ENCODE measurements around the gene THUMPD3. TPM values are rescaled to one million over a fixed set of nuclear protein-coding genes. Genes with fewer than 3 reads are reported as not detected.
A peak's percentile ranks its signal among the peaks of the same experiment; 100 is the strongest.

Gene THUMPD3
- total and polyA plus RNA-seq, 2 of the 4 experiments (the other 2 are of a cell fraction) = 28.2 to 43.9 TPM

- TF ChIP-seq CHD1 (IDR thresholded peaks at IDR 0.05; ENCODE audit: low read depth, low read length) (no peak), NFE2L2 (IDR thresholded peaks at IDR 0.05; ENCODE audit: low read depth, low read length) (no peak)
Observed at GRCh38 chr3:9422712-9423424, 60.0 kb downstream of the THUMPD3 start (continued).

DNA sequence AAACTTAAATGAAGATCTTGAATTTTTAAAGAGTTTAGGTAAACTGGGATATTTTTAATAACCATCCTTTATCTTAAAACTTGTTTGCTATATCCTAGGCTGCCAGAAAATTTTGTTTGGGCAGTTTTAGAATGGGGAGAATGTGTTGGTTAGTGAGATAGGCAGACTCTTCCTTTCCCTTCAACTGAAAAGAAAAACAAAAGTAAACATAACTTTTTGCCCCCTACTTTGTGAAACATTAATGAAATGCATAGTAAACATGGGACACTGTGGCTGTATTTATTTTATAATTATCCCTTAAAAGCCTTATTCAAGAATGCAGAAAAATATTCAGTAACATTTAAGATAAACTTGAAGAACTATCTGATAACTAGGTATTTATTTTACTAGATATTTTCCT lies 65.6 kb downstream of the THUMPD3 start:
- Histone ChIP-seq H4K91ac (ENCODE audit: insufficient read depth, low read depth, low read length) (no peak overlapping the region), H3K36me3 (ENCODE audit: control insufficient read depth, insufficient read depth, low read length) (peaks cover 37% of the 10 kb centered on the region), H3K4me1 (ENCODE audit: control insufficient read depth, insufficient read depth, low read length) (peaks cover 2% of the 10 kb centered on the region; the same call in 1 of the 2 replicates), H4K20me1 (ENCODE audit: insufficient read depth, low read length) (peaks cover 26% of the 10 kb centered on the region), H2BK120ac (ENCODE audit: low read depth, low read length) (no peak overlapping the region), H2AK9ac (replicated peaks; ENCODE audit: low read depth, low read length, poor library complexity) (no peak overlapping the region), H2AFZ (replicated peaks; ENCODE audit: low read length, poor library complexity) (no peak overlapping the region), H3K27ac (ENCODE audit: insufficient read depth, low read length) (no peak overlapping the region), H4K5ac (ENCODE audit: low read depth, low read length) (no peak overlapping the region), H4K8ac (ENCODE audit: low read depth in 2 of 2, low read length in 2 of 2) (no peak overlapping the region), H3K18ac (ENCODE audit: low read depth, low read length) (no peak overlapping the region), H2BK5ac (ENCODE audit: low read depth, low read length, poor library complexity, severe bottlenecking) (peak overlapping the region; percentile 23), H3K27me3 (ENCODE audit: control insufficient read depth, insufficient read depth, low read length) (no peaks in the 10 kb centered on the region), H3K9me3 (ENCODE audit: control insufficient read depth, insufficient read depth, low read length) (no peaks in the 10 kb centered on the region), H3K9ac (ENCODE audit: low read depth, low read length) (no peak overlapping the region), H2AK5ac (ENCODE audit: low read depth, low read length) (no peak overlapping the region), H2BK15ac (ENCODE audit: low read depth, low read length) (no peak overlapping the region), H3K14ac (replicated peaks; ENCODE audit: low read depth, low read length) (no peak overlapping the region), H3K79me1 (ENCODE audit: low read depth in 1 of 2, low read length in 2 of 2) (peaks cover 19 to 46% of the 10 kb centered on the region in 2 experiments), H3K23ac (ENCODE audit: low read depth, low read length) (peak overlapping the region; percentile 65; the same call in 1 of the 2 replicates), H3K4me2 (ENCODE audit: low read depth, low read length) (no peak overlapping the region), H3K9me1 (ENCODE audit: insufficient read depth, low read length) (0 out of 2 replicates have a peak, but pooled peaks cover 3% of the 10 kb centered on the region), H3K4me3 (ENCODE audit: insufficient read depth, low read depth, low read length) (no peak overlapping the region), H2BK20ac (ENCODE audit: low read depth, low read length) (no peak overlapping the region), H3K56ac (ENCODE audit: extremely low read depth, insufficient read depth, low read length) (no peak overlapping the region), H3K4ac (ENCODE audit: low read depth, low read length) (no peak overlapping the region)
- DNase-seq (no peak), ATAC-seq (ENCODE audit: low read depth) (peak; percentile 15; the same call in 1 of the 2 replicates)
- intact Hi-C loops (cut with micrococcal nuclease) (loop anchor here (2.0 kb wide), 1 partner anchor 14 kb away; no protein-coding TSS in a partner anchor), dilution Hi-C loops (cut with HindIII; ENCODE audit: low sequenced_read_pairs, unreplicated experiment) (no loop called here), in situ Hi-C loops (cut with MboI; ENCODE audit: low sequenced_read_pairs) (no loop called here)
- TF ChIP-seq RCOR1 (IDR thresholded peaks at IDR 0.05; ENCODE audit: insufficient replicate concordance, low read length) (no peak), RFX5 (IDR thresholded peaks at IDR 0.05; ENCODE audit: low read depth, low read length) (no peak)
- ChIA-PET CTCF (no interaction called here), POLR2A (ENCODE audit: unreplicated experiment) (no interaction called here)
- no TSS peak for BruUV-seq (replicated peaks)

Measured in IMR-90 (cell line).